ENCODE measurements around the gene SUMO1. TPM values are rescaled to one million over a fixed set of nuclear protein-coding genes. Genes with fewer than 3 reads are reported as not detected.

SUMO1 gene
- total and polyA plus RNA-seq, 4 experiments from 2014 or later: 53.2 to 262 (median 98.3) TPM

- H3K4me1 Mint-ChIP-seq: no peaks in the 10 kb centered on the region
- POLR2A ChIA-PET (ENCODE audit: partially characterized antibody): no interaction called here
- no peaks in the 10 kb centered on the region for H3K4me1 ChIP-seq (ENCODE audit: insufficient read depth, low read length)
- no peaks in the 10 kb centered on the region for H3K36me3 Mint-ChIP-seq
- no peak overlapping the region for H3K4me3 Mint-ChIP-seq
- intact Hi-C loops (cut with micrococcal nuclease): no loop called here
- CTCF ChIA-PET (ENCODE audit: partially characterized antibody): interaction anchor here (2.2 kb wide), 1 partner anchor 325 kb away, joined by 11 read pairs; no protein-coding TSS in a partner anchor
- no peaks in the 10 kb centered on the region for H3K9me3 Mint-ChIP-seq
- no peaks in the 10 kb centered on the region for H3K27me3 ChIP-seq (ENCODE audit: insufficient read depth, low read length)
- no peak overlapping the region for H3K27ac Mint-ChIP-seq
- no peaks in the 10 kb centered on the region for H3K36me3 ChIP-seq (ENCODE audit: insufficient read depth, low read length)
- no peaks in the 10 kb centered on the region for H3K9me3 ChIP-seq (ENCODE audit: control insufficient read depth in 1 of 2, low read length in 2 of 2)
- peaks cover 9 to 13% of the 10 kb centered on the region in 2 donors for H3K27me3 Mint-ChIP-seq
- no peak overlapping the region for H3K4me3 ChIP-seq (ENCODE audit: low read length in 2 of 2)
- no peak overlapping the region for H3K27ac ChIP-seq (ENCODE audit: low read depth, low read length)
- DNase-seq: no peak
These were observed 53.2 kb downstream of the SUMO1 start for GRCh38 chr2:202185156-202185555.

GRCh38 chr2:202184557-202184956 is 53.8 kb downstream of the SUMO1 start:
- Histone ChIP-seq H3K4me1 (ENCODE audit: insufficient read depth, low read length) (no peaks in the 10 kb centered on the region), H3K27ac (ENCODE audit: low read depth, low read length) (no peak overlapping the region), H3K36me3 (ENCODE audit: insufficient read depth, low read length) (no peaks in the 10 kb centered on the region), H3K4me3 (ENCODE audit: low read length in 2 of 2) (no peak overlapping the region), H3K9me3 (ENCODE audit: control insufficient read depth in 1 of 2, low read length in 2 of 2) (no peaks in the 10 kb centered on the region), H3K27me3 (ENCODE audit: insufficient read depth, low read length) (no peaks in the 10 kb centered on the region)
- H3K4me3 Mint-ChIP-seq: no peak overlapping the region
- ChIA-PET POLR2A (ENCODE audit: partially characterized antibody) (no interaction called here), CTCF (ENCODE audit: partially characterized antibody) (interaction anchor here (2.2 kb wide), 1 partner anchor 325 kb away, joined by 11 read pairs; no protein-coding TSS in a partner anchor)
- intact Hi-C loops (cut with micrococcal nuclease): no loop called here
- peak overlapping the region in 1 of 7 donors; percentile 14 for H3K27ac Mint-ChIP-seq
- H3K27me3 Mint-ChIP-seq: peaks cover 8 to 11% of the 10 kb centered on the region in 2 donors
- no peaks in the 10 kb centered on the region for H3K4me1 Mint-ChIP-seq
- no peak for DNase-seq
- no peaks in the 10 kb centered on the region for H3K9me3 Mint-ChIP-seq
- H3K36me3 Mint-ChIP-seq: no peaks in the 10 kb centered on the region

DNA sequence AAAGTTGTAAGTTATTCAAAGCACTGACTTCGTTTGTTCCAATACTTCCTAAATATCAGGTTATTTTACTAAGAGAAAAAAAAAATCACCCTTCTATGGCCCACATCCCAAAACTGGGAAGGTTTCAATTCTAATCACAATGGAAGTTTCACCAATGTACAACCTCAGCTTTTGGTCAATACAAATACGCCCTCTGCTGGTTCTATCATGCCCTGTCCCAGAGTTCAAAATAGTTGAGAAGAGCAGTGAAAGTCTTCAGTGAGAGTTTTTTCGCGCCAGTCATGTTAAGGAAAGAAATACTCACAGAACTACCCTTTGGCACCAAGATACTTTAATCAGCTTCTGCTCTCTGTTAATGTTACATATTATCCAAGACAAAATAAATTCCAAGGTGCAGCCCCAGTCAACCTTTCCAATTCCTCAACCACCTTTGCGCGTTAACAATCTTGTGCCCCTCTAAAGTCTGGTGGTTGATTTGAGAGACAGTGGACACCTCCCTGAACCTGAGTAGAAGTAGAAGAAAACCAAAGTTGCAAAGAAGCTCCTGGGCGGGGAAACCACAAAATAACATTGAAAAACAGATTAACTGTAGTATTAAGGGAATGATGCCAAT is 59.9 kb downstream of the SUMO1 start:
- H3K36me3 ChIP-seq (ENCODE audit: insufficient read depth, low read length): no peaks in the 10 kb centered on the region
- no peaks in the 10 kb centered on the region for H3K9me3 ChIP-seq (ENCODE audit: control insufficient read depth in 1 of 2, low read length in 2 of 2)
- intact Hi-C loops (cut with micrococcal nuclease): loop anchor here (1.0 to 10.0 kb wide), 4 partner anchors 146 to 1274 kb away; partner anchors contain the start of genes CASP10 and FZD7
- peak; percentile 43 to 57 (median 55) for DNase-seq
- no peaks in the 10 kb centered on the region for H3K4me1 ChIP-seq (ENCODE audit: insufficient read depth, low read length)
- H3K27me3 Mint-ChIP-seq: peaks cover 5 to 8% of the 10 kb centered on the region in 2 donors
- no peak overlapping the region for H3K27ac ChIP-seq (ENCODE audit: low read depth, low read length)
- peaks cover 0 to 4% (median under 1%) of the 10 kb centered on the region in 4 donors for H3K4me1 Mint-ChIP-seq
- ChIA-PET CTCF (ENCODE audit: partially characterized antibody) (interaction anchor here (0.7 to 8.2 kb wide), 19 partner anchors 12 to 996 kb away, joined by 3 to 164 read pairs (median 3); partner anchors contain the start of genes ALS2 and CASP10), POLR2A (ENCODE audit: partially characterized antibody) (interaction anchor here (1.2 kb wide), 1 partner anchor 318 kb away, joined by 4 read pairs; no protein-coding TSS in a partner anchor)
- no peak overlapping the region for H3K4me3 Mint-ChIP-seq
- no peak overlapping the region for H3K27ac Mint-ChIP-seq
- no peaks in the 10 kb centered on the region for H3K36me3 Mint-ChIP-seq
- no peak overlapping the region for H3K4me3 ChIP-seq (ENCODE audit: low read length in 2 of 2)
- no peaks in the 10 kb centered on the region for H3K9me3 Mint-ChIP-seq
- no peaks in the 10 kb centered on the region for H3K27me3 ChIP-seq (ENCODE audit: insufficient read depth, low read length)

DNA sequence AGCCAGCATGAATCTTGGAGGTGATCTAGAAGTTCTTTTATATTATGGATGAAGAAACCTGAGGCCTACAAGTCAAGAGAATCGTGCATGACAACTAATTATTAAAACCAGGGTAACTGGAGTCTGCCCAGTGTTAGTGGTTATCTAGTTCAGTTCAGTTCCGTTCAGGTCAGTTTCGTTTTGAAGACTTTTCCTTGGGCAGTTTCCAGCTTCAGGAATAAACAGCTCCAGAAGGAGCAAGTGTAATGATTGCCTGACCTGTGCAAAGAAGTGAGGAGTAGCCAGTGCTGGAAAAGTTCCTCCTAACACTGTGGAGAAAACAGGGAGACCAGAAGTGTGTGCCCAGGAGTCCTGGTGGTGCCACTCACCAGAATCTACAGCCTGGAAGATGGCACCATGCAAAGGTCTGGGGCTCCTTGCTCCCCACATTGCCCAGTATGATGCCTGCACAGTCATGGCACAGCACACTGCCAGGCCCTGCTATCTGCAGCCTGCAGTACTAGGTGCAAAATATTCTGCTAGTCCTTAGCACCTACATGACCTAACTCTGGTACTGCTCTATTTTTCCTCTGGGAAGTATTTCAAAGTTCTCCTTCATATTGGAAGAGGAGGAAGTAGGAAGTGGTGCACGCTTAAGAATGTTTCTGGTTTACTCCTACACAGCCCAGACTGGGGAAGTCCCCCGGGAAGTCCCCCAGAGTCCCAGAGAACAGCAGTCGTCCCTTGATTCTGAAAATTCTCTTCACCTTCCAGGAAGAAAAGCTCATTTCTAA is 65.8 kb downstream of the SUMO1 start:
- H3K36me3 ChIP-seq (ENCODE audit: insufficient read depth, low read length): no peaks in the 10 kb centered on the region
- Mint-ChIP-seq H3K27ac (peak overlapping the region in 3 of 7 donors; percentile 38 to 91 (median 65)), H3K27me3 (no peaks in the 10 kb centered on the region)

DNA sequence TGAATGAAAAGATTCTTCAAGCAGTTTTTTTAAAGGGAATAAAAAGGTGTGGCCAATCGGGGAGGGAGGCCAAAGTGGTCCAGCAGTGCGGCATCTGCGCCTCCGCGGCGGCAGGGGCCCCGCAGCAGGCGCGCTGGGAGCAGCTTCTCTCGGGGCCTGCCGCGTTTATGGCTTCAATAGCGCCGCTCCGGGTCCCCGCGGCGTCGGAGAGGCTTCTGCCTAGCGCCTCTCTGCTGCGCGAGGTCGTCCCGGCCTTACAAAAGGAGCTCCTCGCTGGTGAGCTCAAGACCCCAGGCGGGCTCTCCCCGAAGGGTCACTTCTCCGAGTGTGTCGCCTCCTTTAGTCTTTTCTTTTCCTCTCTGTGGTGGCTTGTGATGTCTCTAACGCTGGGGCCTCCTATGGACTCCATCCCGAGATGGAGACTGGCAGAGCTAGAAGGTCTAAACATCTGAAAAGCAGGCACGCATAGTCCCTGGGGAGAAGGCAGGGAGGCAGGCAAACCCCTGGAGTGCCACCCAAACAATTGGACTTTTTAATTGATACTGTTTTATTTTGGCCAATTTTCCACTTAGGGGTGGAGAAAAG is 67.1 kb downstream of the SUMO1 start:
- H3K4me1 ChIP-seq (ENCODE audit: insufficient read depth, low read length): peaks cover 9% of the 10 kb centered on the region
- ChIA-PET POLR2A (ENCODE audit: partially characterized antibody) (no interaction called here), CTCF (ENCODE audit: partially characterized antibody) (no interaction called here)
- H3K9me3 ChIP-seq (ENCODE audit: control insufficient read depth in 1 of 2, low read length in 2 of 2): no peaks in the 10 kb centered on the region
- H3K27me3 ChIP-seq (ENCODE audit: insufficient read depth, low read length): no peaks in the 10 kb centered on the region
- H3K4me3 ChIP-seq (ENCODE audit: low read length in 2 of 2): no peak overlapping the region
- Mint-ChIP-seq H3K27ac (peak overlapping the region in 1 of 7 donors; percentile 65), H3K9me3 (no peaks in the 10 kb centered on the region), H3K27me3 (no peaks in the 10 kb centered on the region), H3K36me3 (no peaks in the 10 kb centered on the region), H3K4me1 (peaks cover 4 to 19% (median 11%) of the 10 kb centered on the region in 4 donors), H3K4me3 (peak overlapping the region in 1 of 8 donors; percentile 13)
- H3K36me3 ChIP-seq (ENCODE audit: insufficient read depth, low read length): no peaks in the 10 kb centered on the region
- H3K27ac ChIP-seq (ENCODE audit: low read depth, low read length): no peak overlapping the region
- DNase-seq: no peak
- intact Hi-C loops (cut with micrococcal nuclease): loop anchor here (10.0 kb wide), 1 partner anchor 1267 kb away; no protein-coding TSS in a partner anchor

More for the DNA sequence above, 65.8 kb downstream of the SUMO1 start:
- H3K9me3 ChIP-seq (ENCODE audit: control insufficient read depth in 1 of 2, low read length in 2 of 2): no peaks in the 10 kb centered on the region
- H3K27me3 ChIP-seq (ENCODE audit: insufficient read depth, low read length): no peaks in the 10 kb centered on the region
- H3K27ac ChIP-seq (ENCODE audit: low read depth, low read length): no peak overlapping the region
- no peak for DNase-seq
- no peak overlapping the region for H3K4me3 ChIP-seq (ENCODE audit: low read length in 2 of 2)
- H3K4me3 Mint-ChIP-seq: peak overlapping the region in 2 of 8 donors; percentile 24 to 30
- ChIA-PET POLR2A (ENCODE audit: partially characterized antibody) (no interaction called here), CTCF (ENCODE audit: partially characterized antibody) (interaction anchor here (0.6 to 2.5 kb wide), 3 partner anchors 146 to 312 kb away, joined by 3 to 16 read pairs (median 3); no protein-coding TSS in a partner anchor)
- H3K36me3 Mint-ChIP-seq: no peaks in the 10 kb centered on the region
- H3K4me1 Mint-ChIP-seq: peaks cover 4 to 19% (median 11%) of the 10 kb centered on the region in 4 donors
- H3K9me3 Mint-ChIP-seq: no peaks in the 10 kb centered on the region
- peaks cover 9% of the 10 kb centered on the region for H3K4me1 ChIP-seq (ENCODE audit: insufficient read depth, low read length)
- intact Hi-C loops (cut with micrococcal nuclease): loop anchor here (10.0 kb wide), 1 partner anchor 1268 kb away; no protein-coding TSS in a partner anchor

- Mint-ChIP-seq H3K4me3 (no peak overlapping the region), H3K27ac (peak overlapping the region in 1 of 7 donors; percentile 39), H3K4me1 (peaks cover 4 to 19% (median 10%) of the 10 kb centered on the region in 4 donors), H3K9me3 (no peaks in the 10 kb centered on the region), H3K36me3 (no peaks in the 10 kb centered on the region), H3K27me3 (no peaks in the 10 kb centered on the region)
- Histone ChIP-seq H3K27me3 (ENCODE audit: insufficient read depth, low read length) (no peaks in the 10 kb centered on the region), H3K4me1 (ENCODE audit: insufficient read depth, low read length) (peaks cover 9% of the 10 kb centered on the region), H3K4me3 (ENCODE audit: low read length in 2 of 2) (no peak overlapping the region), H3K36me3 (ENCODE audit: insufficient read depth, low read length) (no peaks in the 10 kb centered on the region), H3K9me3 (ENCODE audit: control insufficient read depth in 1 of 2, low read length in 2 of 2) (no peaks in the 10 kb centered on the region), H3K27ac (ENCODE audit: low read depth, low read length) (no peak overlapping the region)
- no peak for DNase-seq
- ChIA-PET CTCF (ENCODE audit: partially characterized antibody) (no interaction called here), POLR2A (ENCODE audit: partially characterized antibody) (no interaction called here)
- intact Hi-C loops (cut with micrococcal nuclease): loop anchor here (10.0 kb wide), 1 partner anchor 1265 kb away; no protein-coding TSS in a partner anchor
These were observed 68.5 kb downstream of the SUMO1 start for GRCh38 chr2:202169832-202170424.
